ENCODE results near the gene GRK5.

Gene GRK5

GRCh38 chr10:119211625-119212441 is 4.5 kb downstream of the GRK5 start:
- no peak for DNase-seq (ENCODE audit: low read depth, low spot score)

GRCh38 chr10:119215371-119215770 is 8.0 kb downstream of the GRK5 start:
- Histone ChIP-seq H3K27ac (no peak overlapping the region), H3K4me3 (no peak overlapping the region), H3K9me3 (ENCODE audit: low read depth, low read length) (no peaks in the 10 kb centered on the region), H3K9ac (ENCODE audit: insufficient read length) (no peak overlapping the region), H3K36me3 (ENCODE audit: insufficient read depth, low read length) (peaks cover 4% of the 10 kb centered on the region; the same call in 1 of the 2 replicates)
- TF ChIP-seq EZH2 (IDR thresholded peaks at IDR 0.05) (no peak), POLR2AphosphoS5 (IDR thresholded peaks at IDR 0.05; ENCODE audit: borderline replicate concordance, low read depth, low read length) (no peak), FOXP2 (optimal IDR thresholded peaks at IDR 0.05; ENCODE audit: control extremely low read depth, extremely low read length, insufficient read depth) (no peak)
- DNase-seq (ENCODE audit: low read depth, low spot score) = no peak

More at GRCh38 chr10:119211625-119212441, 4.5 kb downstream of the GRK5 start:
- no peaks in the 10 kb centered on the region for H3K9me3 ChIP-seq (ENCODE audit: low read depth, low read length)
- H3K4me3 ChIP-seq = peak overlapping the region; percentile 86
- TF ChIP-seq POLR2AphosphoS5 (IDR thresholded peaks at IDR 0.05; ENCODE audit: borderline replicate concordance, low read depth, low read length) = no peak
- TF ChIP-seq FOXP2 (optimal IDR thresholded peaks at IDR 0.05; ENCODE audit: control extremely low read depth, extremely low read length, insufficient read depth) = no peak
- no peak for TF ChIP-seq EZH2 (IDR thresholded peaks at IDR 0.05)
- peak overlapping the region; percentile 88 for H3K27ac ChIP-seq
- H3K36me3 ChIP-seq (ENCODE audit: insufficient read depth, low read length) = peaks cover 4% of the 10 kb centered on the region; the same call in 1 of the 2 replicates
- peak overlapping the region; percentile 76 for H3K9ac ChIP-seq (ENCODE audit: insufficient read length)

- no peaks in the 10 kb centered on the region for H3K9me3 ChIP-seq (ENCODE audit: low read depth, low read length)
- H3K9ac ChIP-seq (ENCODE audit: insufficient read length) = no peak overlapping the region
- peaks cover 4% of the 10 kb centered on the region; the same call in 1 of the 2 replicates for H3K36me3 ChIP-seq (ENCODE audit: insufficient read depth, low read length)
- DNase-seq (ENCODE audit: low read depth, low spot score) = no peak
- H3K4me3 ChIP-seq = no peak overlapping the region
- H3K27ac ChIP-seq = no peak overlapping the region
- TF ChIP-seq FOXP2 (optimal IDR thresholded peaks at IDR 0.05; ENCODE audit: control extremely low read depth, extremely low read length, insufficient read depth) = no peak
- TF ChIP-seq POLR2AphosphoS5 (IDR thresholded peaks at IDR 0.05; ENCODE audit: borderline replicate concordance, low read depth, low read length) = no peak
- no peak for TF ChIP-seq EZH2 (IDR thresholded peaks at IDR 0.05)
These were observed 8.8 kb downstream of the GRK5 start for GRCh38 chr10:119216127-119216526.

- DNase-seq (ENCODE audit: low read depth, low spot score) = no peak
- Histone ChIP-seq H3K4me3 (no peak overlapping the region), H3K27ac (no peak overlapping the region), H3K36me3 (ENCODE audit: insufficient read depth, low read length) (peaks cover 4% of the 10 kb centered on the region; the same call in 1 of the 2 replicates), H3K9ac (ENCODE audit: insufficient read length) (no peak overlapping the region), H3K9me3 (ENCODE audit: low read depth, low read length) (no peaks in the 10 kb centered on the region)
- TF ChIP-seq FOXP2 (optimal IDR thresholded peaks at IDR 0.05; ENCODE audit: control extremely low read depth, extremely low read length, insufficient read depth) = no peak
- TF ChIP-seq EZH2 (IDR thresholded peaks at IDR 0.05) = no peak
- TF ChIP-seq POLR2AphosphoS5 (IDR thresholded peaks at IDR 0.05; ENCODE audit: borderline replicate concordance, low read depth, low read length) = no peak
These were observed 10.0 kb downstream of the GRK5 start for GRCh38 chr10:119217401-119217800.

- Histone ChIP-seq H3K36me3 (ENCODE audit: insufficient read depth, low read length) (no peaks in the 10 kb centered on the region), H3K27ac (no peak overlapping the region), H3K4me3 (no peak overlapping the region), H3K9me3 (ENCODE audit: low read depth, low read length) (no peaks in the 10 kb centered on the region), H3K9ac (ENCODE audit: insufficient read length) (no peak overlapping the region)
- no peak for TF ChIP-seq POLR2AphosphoS5 (IDR thresholded peaks at IDR 0.05; ENCODE audit: borderline replicate concordance, low read depth, low read length)
- no peak for TF ChIP-seq EZH2 (IDR thresholded peaks at IDR 0.05)
- TF ChIP-seq FOXP2 (optimal IDR thresholded peaks at IDR 0.05; ENCODE audit: control extremely low read depth, extremely low read length, insufficient read depth) = no peak
- DNase-seq (ENCODE audit: low read depth, low spot score) = no peak
These were observed 10.7 kb downstream of the GRK5 start for GRCh38 chr10:119217991-119218490.

- H3K36me3 ChIP-seq (ENCODE audit: insufficient read depth, low read length) = no peaks in the 10 kb centered on the region
- no peak overlapping the region for H3K4me3 ChIP-seq
- no peak overlapping the region for H3K27ac ChIP-seq
- no peak overlapping the region for H3K9ac ChIP-seq (ENCODE audit: insufficient read length)
- no peak for DNase-seq (ENCODE audit: low read depth, low spot score)
- H3K9me3 ChIP-seq (ENCODE audit: low read depth, low read length) = no peaks in the 10 kb centered on the region
- TF ChIP-seq POLR2AphosphoS5 (IDR thresholded peaks at IDR 0.05; ENCODE audit: borderline replicate concordance, low read depth, low read length) (no peak), EZH2 (IDR thresholded peaks at IDR 0.05) (no peak), FOXP2 (optimal IDR thresholded peaks at IDR 0.05; ENCODE audit: control extremely low read depth, extremely low read length, insufficient read depth) (no peak)
These were observed 12.5 kb downstream of the GRK5 start for GRCh38 chr10:119219871-119220270.

- no peak overlapping the region for H3K4me3 ChIP-seq
- no peak overlapping the region for H3K27ac ChIP-seq
- no peak overlapping the region for H3K9ac ChIP-seq (ENCODE audit: insufficient read length)
- no peaks in the 10 kb centered on the region for H3K36me3 ChIP-seq (ENCODE audit: insufficient read depth, low read length)
- TF ChIP-seq FOXP2 (optimal IDR thresholded peaks at IDR 0.05; ENCODE audit: control extremely low read depth, extremely low read length, insufficient read depth) = no peak
- TF ChIP-seq EZH2 (IDR thresholded peaks at IDR 0.05) = no peak
- TF ChIP-seq POLR2AphosphoS5 (IDR thresholded peaks at IDR 0.05; ENCODE audit: borderline replicate concordance, low read depth, low read length) = no peak
- DNase-seq (ENCODE audit: low read depth, low spot score) = no peak
- no peaks in the 10 kb centered on the region for H3K9me3 ChIP-seq (ENCODE audit: low read depth, low read length)
These were observed 13.8 kb downstream of the GRK5 start for GRCh38 chr10:119221201-119221600.

- Histone ChIP-seq H3K27ac (no peak overlapping the region), H3K4me3 (no peak overlapping the region), H3K9me3 (ENCODE audit: low read depth, low read length) (no peaks in the 10 kb centered on the region), H3K36me3 (ENCODE audit: insufficient read depth, low read length) (no peaks in the 10 kb centered on the region), H3K9ac (ENCODE audit: insufficient read length) (no peak overlapping the region)
- no peak for TF ChIP-seq FOXP2 (optimal IDR thresholded peaks at IDR 0.05; ENCODE audit: control extremely low read depth, extremely low read length, insufficient read depth)
- no peak for TF ChIP-seq EZH2 (IDR thresholded peaks at IDR 0.05)
- TF ChIP-seq POLR2AphosphoS5 (IDR thresholded peaks at IDR 0.05; ENCODE audit: borderline replicate concordance, low read depth, low read length) = no peak
- no peak for DNase-seq (ENCODE audit: low read depth, low spot score)
These were observed 14.3 kb downstream of the GRK5 start for GRCh38 chr10:119221666-119222065.
